Neural cell (in vitro differentiated cells): Measurements from ENCODE around the gene IFT52. TPM values are rescaled to one million over a fixed set of nuclear protein-coding genes. Genes with fewer than 3 reads are reported as not detected.

Experiments used
- H2AFZ ChIP-seq: fragments of 200-600, 300-800 bp; sonication (generic), shearing (Covaris generic); 2 replicates; pipeline ENCODE4 v1.6.0; 2014; ENCODE audit warnings: low read depth, mild to moderate bottlenecking, antibody characterized with exemption, low read length, moderate library complexity
- H3F3A ChIP-seq: fragments of 200-600 bp; shearing (Covaris generic); 2 replicates; pipeline ENCODE4 v1.6.1; 2016; ENCODE audit warnings: mild to moderate bottlenecking, moderate library complexity, mixed read lengths, antibody characterized with exemption, low read length; ENCODE audit not compliant: insufficient read depth, poor library complexity, severe bottlenecking
- H3K27ac ChIP-seq: fragments of 200-600, 300-800 bp; sonication (generic), shearing (Covaris generic); 2 replicates; pipeline ENCODE4 v1.5.1; 2014; ENCODE audit warnings: mild to moderate bottlenecking, low read length, moderate library complexity
- H3K27me3 ChIP-seq: fragments of 300-800, 200-600 bp; sonication (generic), shearing (Covaris generic); 2 replicates; pipeline ENCODE4 v1.6.0; 2014; ENCODE audit warnings: mild to moderate bottlenecking, low read depth, low read length, moderate library complexity; ENCODE audit not compliant: insufficient read depth
- H3K36me3 ChIP-seq: fragments of 300-800, 200-600 bp; sonication (generic), shearing (Covaris generic); 2 replicates; pipeline ENCODE4 v1.5.1; 2014; ENCODE audit warnings: mild to moderate bottlenecking, antibody characterized with exemption, low read length, moderate library complexity; ENCODE audit not compliant: insufficient read depth
- H3K4me2 ChIP-seq: fragments of 300-800, 200-600 bp; sonication (generic), shearing (Covaris generic); 2 replicates; pipeline ENCODE4 v1.6.0; 2014; ENCODE audit warnings: mild to moderate bottlenecking, low read length
- H3K4me3 ChIP-seq: fragments of 300-800, 200-600 bp; sonication (generic), shearing (Covaris generic); 2 replicates; pipeline ENCODE4 v1.5.1; 2014; ENCODE audit warnings: mild to moderate bottlenecking, low read length, moderate library complexity
- H3K79me2 ChIP-seq: fragments of 200-600 bp; shearing (Covaris generic); replicated peaks from 2 replicates; pipeline ENCODE4 v1.6.0; 2014; ENCODE audit warnings: mild to moderate bottlenecking, low read length, moderate library complexity; ENCODE audit not compliant: insufficient read depth
- H3K9ac ChIP-seq: fragments of 300-800, 200-600 bp; sonication (generic), shearing (Covaris generic); 2 replicates; pipeline ENCODE4 v1.6.1; 2016; ENCODE audit warnings: mild to moderate bottlenecking, low read length, mixed read lengths
- H3K9me2 ChIP-seq: fragments of 200-600 bp; shearing (Covaris generic); 2 replicates; pipeline ENCODE4 v1.6.1; 2016; ENCODE audit warnings: mild to moderate bottlenecking, low read length, mixed read lengths; ENCODE audit not compliant: insufficient read depth
- H3K9me3 ChIP-seq: fragments of 200-600, 300-800 bp; sonication (generic), shearing (Covaris generic); 2 replicates; pipeline ENCODE4 v1.6.1; 2016; ENCODE audit warnings: mild to moderate bottlenecking, mixed run types, low read length, moderate library complexity, mixed read lengths
- H4K20me1 ChIP-seq: fragments of 200-600 bp; shearing (Covaris generic); 2 replicates; pipeline ENCODE4 v1.6.1; 2016; ENCODE audit warnings: mild to moderate bottlenecking, mixed run types; ENCODE audit not compliant: insufficient read depth
- CTCF ChIP-seq: fragments of 450-650 bp; IDR thresholded peaks from 2 replicates; pipeline ENCODE4 v1.5.1; 2014; ENCODE audit warnings: antibody characterized with exemption, mild to moderate bottlenecking, moderate library complexity; ENCODE audit not compliant: poor library complexity, severe bottlenecking
- EP300 ChIP-seq: fragments of 450-650 bp; conservative IDR thresholded peaks from 2 replicates; pipeline ENCODE4 v1.6.1; 2014; ENCODE audit warnings: antibody characterized with exemption, mild to moderate bottlenecking, moderate library complexity; ENCODE audit not compliant: poor library complexity, severe bottlenecking
- EZH2 ChIP-seq: fragments of 200-600, 300-800 bp; shearing (Covaris generic), sonication (generic); IDR thresholded peaks from 2 replicates; pipeline ENCODE4 v1.6.1; 2014; ENCODE audit warnings: antibody characterized with exemption, low read length, borderline replicate concordance, mild to moderate bottlenecking; ENCODE audit not compliant: insufficient read depth, poor library complexity, severe bottlenecking
- MXI1 ChIP-seq: fragments of 450-650 bp; conservative IDR thresholded peaks from 2 replicates; pipeline ENCODE4 v1.6.1; 2014; ENCODE audit warnings: antibody characterized with exemption, mild to moderate bottlenecking; ENCODE audit not compliant: poor library complexity, severe bottlenecking
- POLR2AphosphoS5 ChIP-seq: IDR thresholded peaks from 2 replicates; pipeline ENCODE4 v1.6.1; 2012
- RAD21 ChIP-seq: fragments of 450-650 bp; conservative IDR thresholded peaks from 2 replicates; pipeline ENCODE4 v1.6.1; 2014; ENCODE audit warnings: antibody characterized with exemption, mild to moderate bottlenecking, moderate library complexity
- SMC3 ChIP-seq: fragments of 450-650 bp; conservative IDR thresholded peaks from 2 replicates; pipeline ENCODE4 v1.6.1; 2014; ENCODE audit warnings: antibody characterized with exemption, mild to moderate bottlenecking, moderate library complexity; ENCODE audit not compliant: poor library complexity
- TAF1 ChIP-seq: IDR thresholded peaks from 2 replicates; pipeline ENCODE4 v1.6.1; 2012; ENCODE audit warnings: low read depth
- polyA plus RNA-seq: library from polyadenylated mRNA; depleted of rRNA; stranded (reverse); fragments of >200 nt; gene quantifications from 2 replicates; pipeline ENCODE4 v1.2.3, GENCODE V29; 2014
- TF ChIP-seq, protein P1 (sequence below): IDR thresholded peaks from 2 replicates; pipeline ENCODE4 v1.6.1; 2012; ENCODE audit warnings: borderline replicate concordance

Gene IFT52
- polyA plus RNA-seq, 1 donor from 2014 or later = 144 TPM

DNA sequence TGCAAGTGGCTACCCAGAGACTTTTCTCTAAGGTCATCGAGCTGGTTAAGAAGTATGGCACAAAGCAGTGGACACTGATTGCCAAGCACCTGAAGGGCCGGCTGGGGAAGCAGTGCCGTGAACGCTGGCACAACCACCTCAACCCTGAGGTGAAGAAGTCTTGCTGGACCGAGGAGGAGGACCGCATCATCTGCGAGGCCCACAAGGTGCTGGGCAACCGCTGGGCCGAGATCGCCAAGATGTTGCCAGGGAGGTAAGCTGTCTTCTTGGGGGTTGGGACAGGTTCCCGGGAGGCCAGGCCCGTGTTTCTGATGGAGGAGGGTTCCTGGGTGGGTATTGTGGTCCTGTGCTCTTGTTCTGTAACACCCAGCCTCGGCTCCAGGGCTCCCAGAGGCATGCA, 96.1 kb downstream of the IFT52 start:
- no peak overlapping the region for H3K4me2 ChIP-seq
- H3K79me2 ChIP-seq = no peaks in the 10 kb centered on the region
- TF ChIP-seq POLR2AphosphoS5 = no peak
- no peak for TF ChIP-seq CTCF
- TF ChIP-seq TAF1 = no peak
- no peak for TF ChIP-seq EZH2
- no peak for TF ChIP-seq SMC3
- TF ChIP-seq, protein P1, sequence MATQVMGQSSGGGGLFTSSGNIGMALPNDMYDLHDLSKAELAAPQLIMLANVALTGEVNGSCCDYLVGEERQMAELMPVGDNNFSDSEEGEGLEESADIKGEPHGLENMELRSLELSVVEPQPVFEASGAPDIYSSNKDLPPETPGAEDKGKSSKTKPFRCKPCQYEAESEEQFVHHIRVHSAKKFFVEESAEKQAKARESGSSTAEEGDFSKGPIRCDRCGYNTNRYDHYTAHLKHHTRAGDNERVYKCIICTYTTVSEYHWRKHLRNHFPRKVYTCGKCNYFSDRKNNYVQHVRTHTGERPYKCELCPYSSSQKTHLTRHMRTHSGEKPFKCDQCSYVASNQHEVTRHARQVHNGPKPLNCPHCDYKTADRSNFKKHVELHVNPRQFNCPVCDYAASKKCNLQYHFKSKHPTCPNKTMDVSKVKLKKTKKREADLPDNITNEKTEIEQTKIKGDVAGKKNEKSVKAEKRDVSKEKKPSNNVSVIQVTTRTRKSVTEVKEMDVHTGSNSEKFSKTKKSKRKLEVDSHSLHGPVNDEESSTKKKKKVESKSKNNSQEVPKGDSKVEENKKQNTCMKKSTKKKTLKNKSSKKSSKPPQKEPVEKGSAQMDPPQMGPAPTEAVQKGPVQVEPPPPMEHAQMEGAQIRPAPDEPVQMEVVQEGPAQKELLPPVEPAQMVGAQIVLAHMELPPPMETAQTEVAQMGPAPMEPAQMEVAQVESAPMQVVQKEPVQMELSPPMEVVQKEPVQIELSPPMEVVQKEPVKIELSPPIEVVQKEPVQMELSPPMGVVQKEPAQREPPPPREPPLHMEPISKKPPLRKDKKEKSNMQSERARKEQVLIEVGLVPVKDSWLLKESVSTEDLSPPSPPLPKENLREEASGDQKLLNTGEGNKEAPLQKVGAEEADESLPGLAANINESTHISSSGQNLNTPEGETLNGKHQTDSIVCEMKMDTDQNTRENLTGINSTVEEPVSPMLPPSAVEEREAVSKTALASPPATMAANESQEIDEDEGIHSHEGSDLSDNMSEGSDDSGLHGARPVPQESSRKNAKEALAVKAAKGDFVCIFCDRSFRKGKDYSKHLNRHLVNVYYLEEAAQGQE = no peak
- TF ChIP-seq EP300 = no peak
- TF ChIP-seq MXI1 = no peak
- TF ChIP-seq RAD21 = no peak
- H3F3A ChIP-seq = no peaks in the 10 kb centered on the region
- no peak overlapping the region for H3K9ac ChIP-seq
- H3K36me3 ChIP-seq = no peaks in the 10 kb centered on the region
- no peaks in the 10 kb centered on the region for H4K20me1 ChIP-seq
- no peak overlapping the region for H3K27ac ChIP-seq
- no peaks in the 10 kb centered on the region for H3K9me3 ChIP-seq
- no peak overlapping the region for H2AFZ ChIP-seq
- H3K27me3 ChIP-seq = no peaks in the 10 kb centered on the region
- H3K4me3 ChIP-seq = no peak overlapping the region
- no peaks in the 10 kb centered on the region for H3K9me2 ChIP-seq

DNA sequence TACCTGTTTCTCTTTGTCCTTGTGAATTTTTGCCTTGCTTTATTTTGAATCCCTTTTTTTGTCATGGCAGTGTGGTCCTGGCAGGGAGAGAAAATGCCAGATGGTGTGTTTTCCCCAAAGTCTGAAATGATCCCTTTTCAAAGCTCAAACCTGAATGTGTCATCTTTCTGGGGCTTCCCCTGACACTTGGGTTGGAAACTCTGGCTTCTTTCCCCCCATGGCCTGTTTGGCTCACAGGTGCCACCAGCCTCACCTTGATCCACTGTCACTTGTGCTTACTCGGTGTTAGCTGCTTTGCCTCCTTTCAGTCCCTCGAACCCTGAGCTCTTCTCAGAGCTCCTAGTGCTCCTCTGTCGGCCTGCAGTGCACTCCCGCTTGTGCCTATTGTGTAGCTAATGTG, 98.4 kb downstream of the IFT52 start:
- H3K27ac ChIP-seq = no peak overlapping the region
- no peak overlapping the region for H3K4me2 ChIP-seq
- H3K36me3 ChIP-seq = no peaks in the 10 kb centered on the region
- no peaks in the 10 kb centered on the region for H3K9me2 ChIP-seq
- no peaks in the 10 kb centered on the region for H3K9me3 ChIP-seq
- TF ChIP-seq POLR2AphosphoS5 = no peak
- no peak for TF ChIP-seq CTCF
- TF ChIP-seq TAF1 = no peak
- no peak for TF ChIP-seq RAD21
- no peak for TF ChIP-seq EP300
- TF ChIP-seq MXI1 = no peak
- TF ChIP-seq, protein P1 = no peak
- no peak for TF ChIP-seq EZH2
- no peak for TF ChIP-seq SMC3
- H3K27me3 ChIP-seq = no peaks in the 10 kb centered on the region
- H3F3A ChIP-seq = no peaks in the 10 kb centered on the region
- no peaks in the 10 kb centered on the region for H4K20me1 ChIP-seq
- no peak overlapping the region for H3K9ac ChIP-seq
- H2AFZ ChIP-seq = no peak overlapping the region
- no peak overlapping the region for H3K4me3 ChIP-seq
- H3K79me2 ChIP-seq = no peaks in the 10 kb centered on the region
